ENCODE measurements around the gene FUS. TPM values are rescaled to one million over a fixed set of nuclear protein-coding genes. Genes with fewer than 3 reads are reported as not detected.
"Not testable (repeated sequence)": the region's sequence is repeated elsewhere in the genome, so short reads cannot be mapped to it uniquely, and the experiment has no call there.

Gene FUS
- polyA plus RNA-seq, 2 donors: 134 to 170 TPM

DNA sequence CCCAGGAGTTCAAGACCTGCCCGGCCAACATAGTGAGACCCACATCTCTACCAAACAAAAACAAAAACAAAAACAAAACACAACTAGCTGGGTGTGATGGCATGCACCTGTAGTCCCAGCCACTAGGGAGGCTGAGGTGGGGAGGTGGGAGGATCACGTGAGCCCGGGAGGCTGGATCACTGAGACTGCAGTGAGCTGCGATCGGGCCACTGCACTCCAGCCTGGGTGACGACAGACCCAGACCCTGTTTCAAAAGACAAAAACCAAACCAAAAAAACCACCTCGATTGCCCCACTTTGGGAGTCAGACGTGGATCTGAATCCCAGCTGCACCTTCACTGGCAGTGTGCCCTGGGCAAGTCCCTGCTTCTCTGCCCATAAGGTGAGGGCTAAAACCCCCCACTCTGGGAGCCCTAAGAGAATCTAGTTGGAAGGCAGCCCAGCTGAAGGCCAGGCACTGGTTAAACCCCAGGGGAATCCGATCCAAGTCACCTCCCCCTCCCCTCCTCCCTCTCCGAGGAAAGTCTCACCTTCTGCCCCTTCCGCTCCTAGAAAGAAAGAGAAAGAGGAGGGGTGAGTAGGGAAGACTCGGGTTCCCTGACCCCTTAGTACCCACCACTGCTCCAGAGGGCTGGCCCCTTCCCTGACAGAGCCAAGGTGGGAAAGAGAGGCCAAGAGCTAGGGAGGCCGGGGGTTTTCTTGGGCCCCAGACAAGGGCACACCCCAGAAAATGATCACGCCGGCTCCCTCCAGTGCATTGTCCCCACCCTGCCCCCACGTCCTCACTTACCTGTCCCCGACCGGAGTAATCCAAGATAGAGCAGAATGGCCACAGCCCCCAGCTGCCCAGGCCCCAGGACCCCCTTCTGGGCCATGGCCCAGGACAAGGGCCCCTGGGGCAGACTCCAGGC is 45.1 kb upstream of the FUS start:
- Histone ChIP-seq H3K36me3 (ENCODE audit: control insufficient read depth in 2 of 2, insufficient read depth in 2 of 2, low read length in 1 of 2) (peaks cover 0 to 26% of the 10 kb centered on the region in 2 donors), H3K4me3 (ENCODE audit: low read depth in 1 of 2, low read length in 2 of 2) (peak overlapping the region; percentile 74 to 84), H3K27ac (ENCODE audit: low read depth in 2 of 2, low read length in 1 of 2) (peak overlapping the region; percentile 90 to 92), H3K27me3 (ENCODE audit: control insufficient read depth in 1 of 2, insufficient read depth in 2 of 2, low read length in 2 of 2) (no peaks in the 10 kb centered on the region), H3K4me1 (ENCODE audit: control insufficient read depth in 2 of 2, insufficient read depth in 2 of 2, low read length in 1 of 2) (peaks cover 4 to 44% of the 10 kb centered on the region in 2 donors), H3K9me3 (ENCODE audit: control insufficient read depth in 2 of 2, insufficient read depth in 1 of 2, low read depth in 1 of 2, low read length in 1 of 2) (no peaks in the 10 kb centered on the region)
- WGBS, 2 donors: 23 to 26% methylated on average over 18 of the region's 18 CpGs

DNA sequence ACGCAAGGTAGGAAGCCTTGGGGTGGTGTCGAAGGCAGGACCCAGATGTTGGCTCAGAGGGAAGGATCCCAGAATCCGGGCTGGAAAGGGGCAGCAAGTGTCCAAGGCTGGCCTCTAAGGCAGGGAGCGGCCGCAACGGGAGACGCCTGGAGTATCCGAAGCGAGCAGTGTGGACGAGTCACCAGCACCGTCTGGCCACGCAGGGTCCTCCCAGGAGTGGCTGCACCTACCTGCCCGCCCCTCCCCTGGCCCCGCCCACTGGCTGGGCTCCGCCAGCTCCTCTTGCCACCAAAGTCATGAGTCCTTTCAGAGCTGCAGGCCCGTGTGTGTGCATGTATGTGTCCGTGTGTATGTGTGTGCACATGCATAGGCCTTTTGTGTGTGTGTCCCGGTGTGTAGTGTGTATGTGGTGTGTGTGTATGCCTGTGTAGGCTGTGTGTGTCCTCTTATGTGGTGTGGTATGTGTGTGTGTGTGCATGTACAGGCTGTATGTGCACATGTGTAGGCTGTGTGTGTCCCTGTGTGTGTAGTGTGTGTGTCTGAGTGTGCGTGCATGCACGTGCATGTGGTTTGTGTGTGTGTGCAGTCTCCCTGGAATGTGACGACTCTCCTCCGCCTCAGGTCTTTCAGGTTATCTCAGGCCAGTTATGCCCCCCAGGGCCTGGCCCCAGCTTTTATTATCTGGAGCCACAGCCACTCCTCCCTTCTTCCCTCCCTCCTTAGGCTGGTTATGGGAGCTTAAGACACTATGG is 44.2 kb upstream of the FUS start, which contains the start of gene PRSS8:
TSS of gene PRSS8 (minus strand) at position 193 of the 752 bp plus-strand sequence. CDS start 229 bp downstream, outside the sequence.
- H3K4me1 ChIP-seq (ENCODE audit: control insufficient read depth in 2 of 2, insufficient read depth in 2 of 2, low read length in 1 of 2): peaks cover 8 to 46% of the 10 kb centered on the region in 2 donors
- 30 to 33% methylated on average over 22 of the region's 22 CpGs for WGBS, 2 donors
- H3K9me3 ChIP-seq (ENCODE audit: control insufficient read depth in 2 of 2, insufficient read depth in 1 of 2, low read depth in 1 of 2, low read length in 1 of 2): no peaks in the 10 kb centered on the region
- H3K27ac ChIP-seq (ENCODE audit: low read depth in 2 of 2, low read length in 1 of 2): peak within 1 kb of the TSS; percentile 90 to 92
- H3K4me3 ChIP-seq (ENCODE audit: low read depth in 1 of 2, low read length in 2 of 2): peak within 1 kb of the TSS; percentile 74 to 84
- H3K27me3 ChIP-seq (ENCODE audit: control insufficient read depth in 1 of 2, insufficient read depth in 2 of 2, low read length in 2 of 2): no peaks in the 10 kb centered on the region
- peaks cover 0 to 26% of the 10 kb centered on the region in 2 donors for H3K36me3 ChIP-seq (ENCODE audit: control insufficient read depth in 2 of 2, insufficient read depth in 2 of 2, low read length in 1 of 2)

DNA sequence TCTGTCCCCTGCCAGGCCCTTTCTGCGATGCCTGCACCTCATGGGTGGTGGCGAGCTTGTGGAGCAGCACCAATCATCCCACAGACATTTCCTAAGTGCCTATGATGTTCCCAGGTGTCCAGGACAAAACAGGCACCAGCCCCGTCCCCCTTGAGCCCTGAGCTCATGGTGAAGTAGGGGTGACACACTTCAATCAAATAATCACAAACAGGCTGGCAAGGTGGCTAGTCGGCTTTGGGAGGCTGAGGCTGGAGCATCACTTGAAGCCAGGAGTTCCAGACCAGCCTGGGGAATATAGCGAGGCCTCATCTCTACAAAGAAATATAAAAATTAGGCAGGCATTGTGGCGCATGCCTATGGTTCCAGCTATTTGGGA is 43.7 kb upstream of the FUS start:
- Histone ChIP-seq H3K4me3 (ENCODE audit: low read depth in 1 of 2, low read length in 2 of 2) (no peak overlapping the region), H3K27me3 (ENCODE audit: control insufficient read depth in 1 of 2, insufficient read depth in 2 of 2, low read length in 2 of 2) (no peaks in the 10 kb centered on the region), H3K27ac (ENCODE audit: low read depth in 2 of 2, low read length in 1 of 2) (no peak overlapping the region), H3K9me3 (ENCODE audit: control insufficient read depth in 2 of 2, insufficient read depth in 1 of 2, low read depth in 1 of 2, low read length in 1 of 2) (no peaks in the 10 kb centered on the region), H3K36me3 (ENCODE audit: control insufficient read depth in 2 of 2, insufficient read depth in 2 of 2, low read length in 1 of 2) (peaks cover 0 to 22% of the 10 kb centered on the region in 2 donors), H3K4me1 (ENCODE audit: control insufficient read depth in 2 of 2, insufficient read depth in 2 of 2, low read length in 1 of 2) (peaks cover 8 to 49% of the 10 kb centered on the region in 2 donors)
- WGBS, 2 donors: 83 to 85% methylated on average over 6 of the region's 6 CpGs

DNA sequence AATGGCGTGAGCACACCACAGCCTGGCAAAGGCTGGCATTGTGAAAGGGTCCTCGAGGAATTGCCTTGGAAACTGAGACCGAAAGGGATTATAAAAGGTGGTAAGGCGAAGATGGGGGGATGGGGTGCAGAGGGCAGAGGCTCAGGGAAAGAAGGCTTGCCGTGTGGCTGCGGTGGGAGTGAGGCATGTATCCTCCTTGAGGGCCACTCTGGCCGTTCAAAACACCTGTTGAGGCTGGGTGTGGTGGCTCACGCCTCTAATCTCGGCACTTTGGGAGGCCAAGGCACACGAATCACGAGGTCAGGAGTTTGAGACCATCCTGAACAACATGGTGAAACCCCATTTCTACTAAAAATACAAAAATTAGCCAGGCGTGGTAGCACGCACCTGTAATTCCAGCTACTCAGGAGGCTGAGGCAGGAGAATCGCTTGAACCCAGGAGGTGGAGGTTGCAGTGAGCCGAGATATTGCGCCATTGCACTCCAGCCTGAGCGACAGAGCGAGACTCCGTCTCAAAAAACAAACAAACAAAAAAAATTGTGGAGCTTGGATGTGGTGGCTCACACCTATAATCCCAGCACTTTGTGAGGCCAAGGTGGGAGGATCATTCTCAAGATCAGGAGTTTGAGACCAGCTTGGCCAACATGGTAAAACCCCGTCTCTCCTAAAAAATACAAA is 43.0 kb upstream of the FUS start:
- H3K27me3 ChIP-seq (ENCODE audit: control insufficient read depth in 1 of 2, insufficient read depth in 2 of 2, low read length in 2 of 2); H3K4me3 ChIP-seq (ENCODE audit: low read depth in 1 of 2, low read length in 2 of 2); H3K9me3 ChIP-seq (ENCODE audit: control insufficient read depth in 2 of 2, insufficient read depth in 1 of 2, low read depth in 1 of 2, low read length in 1 of 2); H3K27ac ChIP-seq (ENCODE audit: low read depth in 2 of 2, low read length in 1 of 2): not testable (repeated sequence)
- 88 to 89% methylated on average over 20 of the region's 20 CpGs for WGBS, 2 donors
- Histone ChIP-seq H3K4me1 (ENCODE audit: control insufficient read depth in 2 of 2, insufficient read depth in 2 of 2, low read length in 1 of 2) (peaks cover 7 to 48% of the 10 kb centered on the region in 2 donors), H3K36me3 (ENCODE audit: control insufficient read depth in 2 of 2, insufficient read depth in 2 of 2, low read length in 1 of 2) (peaks cover 0 to 16% of the 10 kb centered on the region in 2 donors)

DNA sequence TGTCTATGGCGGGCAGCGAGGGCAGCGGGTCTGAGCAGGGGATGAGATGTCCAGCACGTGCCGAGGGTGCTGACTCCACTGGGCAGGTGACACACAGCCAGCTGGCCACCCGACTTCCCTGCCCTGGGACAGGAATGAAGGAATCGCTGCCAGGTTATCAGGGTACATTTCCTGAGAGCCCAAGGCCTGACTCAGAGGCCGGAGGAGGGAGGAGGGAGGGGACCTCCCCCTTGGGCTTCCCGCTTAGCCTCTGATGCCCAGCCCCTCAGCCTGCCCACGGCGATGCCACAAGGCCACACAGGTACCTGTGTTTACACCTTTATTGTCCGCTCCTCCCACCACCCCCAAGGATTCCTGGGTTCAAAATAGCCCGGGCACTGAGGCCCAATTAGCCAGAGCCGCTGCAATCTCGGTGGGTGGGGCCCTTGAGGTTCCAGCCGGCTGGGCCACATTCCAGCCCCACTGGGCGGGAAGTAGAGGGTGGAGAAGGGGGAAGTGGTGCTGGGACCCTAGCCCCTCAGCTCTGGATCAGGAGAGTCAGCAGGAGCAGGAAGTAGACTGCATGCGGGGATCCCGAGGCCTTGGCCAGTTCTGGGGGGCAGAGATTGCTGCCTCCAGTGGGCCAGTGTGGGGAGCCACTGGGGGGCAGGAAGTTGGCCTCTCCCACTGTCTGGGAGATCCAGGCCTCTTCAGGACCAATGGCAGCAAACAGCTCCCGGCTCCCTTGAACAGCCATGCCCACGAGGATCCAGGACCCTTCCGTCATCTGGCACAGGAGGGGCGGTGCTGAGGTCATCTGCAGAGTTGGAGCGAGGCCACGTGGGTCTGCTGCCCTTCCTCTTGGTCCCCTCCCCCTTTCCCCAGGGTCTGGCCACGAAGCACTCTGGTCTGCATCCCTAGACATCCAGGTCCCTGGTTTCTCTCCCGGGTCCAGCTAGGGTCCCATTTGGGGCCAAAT is 41.0 kb upstream of the FUS start:
- Histone ChIP-seq H3K4me1 (ENCODE audit: control insufficient read depth in 2 of 2, insufficient read depth in 2 of 2, low read length in 1 of 2) (peaks cover 4 to 38% of the 10 kb centered on the region in 2 donors), H3K27ac (ENCODE audit: low read depth in 2 of 2, low read length in 1 of 2) (peak overlapping the region; percentile 62 to 79), H3K9me3 (ENCODE audit: control insufficient read depth in 2 of 2, insufficient read depth in 1 of 2, low read depth in 1 of 2, low read length in 1 of 2) (no peaks in the 10 kb centered on the region), H3K27me3 (ENCODE audit: control insufficient read depth in 1 of 2, insufficient read depth in 2 of 2, low read length in 2 of 2) (no peaks in the 10 kb centered on the region), H3K4me3 (ENCODE audit: low read depth in 1 of 2, low read length in 2 of 2) (peak overlapping the region in 1 of 2 donors; percentile 15), H3K36me3 (ENCODE audit: control insufficient read depth in 2 of 2, insufficient read depth in 2 of 2, low read length in 1 of 2) (no peaks in the 10 kb centered on the region)
- WGBS, 2 donors: 33 to 46% methylated on average over 23 to 27 of the region's 27 CpGs

DNA sequence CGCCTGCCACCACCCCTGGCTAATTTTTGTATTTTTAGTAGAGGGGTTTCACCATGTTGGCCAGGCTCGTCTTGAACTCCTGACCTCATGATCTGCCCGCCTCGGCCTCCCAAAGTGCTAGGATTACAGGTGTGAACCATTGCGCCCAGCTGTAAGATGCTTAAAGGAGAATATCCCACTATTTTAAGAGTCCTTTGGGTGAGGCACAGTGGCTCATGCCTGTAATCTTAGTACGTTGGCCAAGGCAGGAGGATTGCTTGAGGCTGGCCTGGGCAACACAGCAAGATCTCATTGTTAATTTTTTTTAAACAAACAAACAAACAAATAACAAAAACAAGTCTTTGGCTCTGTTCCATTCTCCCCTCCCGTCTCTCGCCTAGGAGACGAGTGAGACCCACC is 38.9 kb upstream of the FUS start:
- peaks cover 4 to 31% of the 10 kb centered on the region in 2 donors for H3K4me1 ChIP-seq (ENCODE audit: control insufficient read depth in 2 of 2, insufficient read depth in 2 of 2, low read length in 1 of 2)
- 69 to 79% methylated on average over 9 of the region's 9 CpGs for WGBS, 2 donors
- H3K27me3 ChIP-seq (ENCODE audit: control insufficient read depth in 1 of 2, insufficient read depth in 2 of 2, low read length in 2 of 2); H3K9me3 ChIP-seq (ENCODE audit: control insufficient read depth in 2 of 2, insufficient read depth in 1 of 2, low read depth in 1 of 2, low read length in 1 of 2); H3K4me3 ChIP-seq (ENCODE audit: low read depth in 1 of 2, low read length in 2 of 2); H3K36me3 ChIP-seq (ENCODE audit: control insufficient read depth in 2 of 2, insufficient read depth in 2 of 2, low read length in 1 of 2): not testable (repeated sequence)
- H3K27ac ChIP-seq (ENCODE audit: low read depth in 2 of 2, low read length in 1 of 2): peak overlapping the region; percentile 96

DNA sequence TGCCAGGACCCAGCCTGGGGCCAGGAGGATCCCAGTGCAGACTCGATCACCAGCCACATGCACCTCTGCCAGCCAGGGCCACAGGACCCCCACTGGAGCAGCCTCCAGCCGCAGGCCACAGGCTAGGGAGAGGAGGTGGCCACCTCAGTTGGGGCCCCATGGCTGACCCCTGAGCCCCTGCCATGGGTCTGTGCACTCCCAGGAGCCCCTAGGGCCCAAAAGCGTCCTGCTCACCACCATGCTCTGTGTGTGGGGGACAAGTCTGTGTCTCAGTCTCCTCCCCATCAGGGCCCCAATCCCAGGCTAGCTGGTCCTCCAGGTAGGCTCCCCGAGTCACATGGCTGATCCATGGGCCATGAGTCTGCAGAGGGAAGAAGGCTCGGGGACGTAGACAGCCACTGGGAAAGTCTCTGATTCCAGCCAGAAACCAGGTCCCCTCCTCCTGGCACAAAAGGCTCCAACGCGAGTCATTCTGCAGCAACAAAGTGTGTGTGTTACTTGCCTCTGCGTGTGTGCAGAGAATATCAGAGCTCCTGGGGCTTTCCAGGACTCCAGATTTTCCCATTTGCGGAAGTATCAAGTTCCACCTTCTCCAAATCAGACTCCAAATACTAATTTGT is 38.3 kb upstream of the FUS start:
- Histone ChIP-seq H3K4me3 (ENCODE audit: low read depth in 1 of 2, low read length in 2 of 2) (peak overlapping the region; percentile 28 to 30), H3K9me3 (ENCODE audit: control insufficient read depth in 2 of 2, insufficient read depth in 1 of 2, low read depth in 1 of 2, low read length in 1 of 2) (no peaks in the 10 kb centered on the region), H3K4me1 (ENCODE audit: control insufficient read depth in 2 of 2, insufficient read depth in 2 of 2, low read length in 1 of 2) (peaks cover 4 to 31% of the 10 kb centered on the region in 2 donors), H3K36me3 (ENCODE audit: control insufficient read depth in 2 of 2, insufficient read depth in 2 of 2, low read length in 1 of 2) (no peaks in the 10 kb centered on the region), H3K27me3 (ENCODE audit: control insufficient read depth in 1 of 2, insufficient read depth in 2 of 2, low read length in 2 of 2) (no peaks in the 10 kb centered on the region), H3K27ac (ENCODE audit: low read depth in 2 of 2, low read length in 1 of 2) (peak overlapping the region; percentile 96)
- 21% methylated on average over 9 to 10 of the region's 10 CpGs for WGBS, 2 donors

DNA sequence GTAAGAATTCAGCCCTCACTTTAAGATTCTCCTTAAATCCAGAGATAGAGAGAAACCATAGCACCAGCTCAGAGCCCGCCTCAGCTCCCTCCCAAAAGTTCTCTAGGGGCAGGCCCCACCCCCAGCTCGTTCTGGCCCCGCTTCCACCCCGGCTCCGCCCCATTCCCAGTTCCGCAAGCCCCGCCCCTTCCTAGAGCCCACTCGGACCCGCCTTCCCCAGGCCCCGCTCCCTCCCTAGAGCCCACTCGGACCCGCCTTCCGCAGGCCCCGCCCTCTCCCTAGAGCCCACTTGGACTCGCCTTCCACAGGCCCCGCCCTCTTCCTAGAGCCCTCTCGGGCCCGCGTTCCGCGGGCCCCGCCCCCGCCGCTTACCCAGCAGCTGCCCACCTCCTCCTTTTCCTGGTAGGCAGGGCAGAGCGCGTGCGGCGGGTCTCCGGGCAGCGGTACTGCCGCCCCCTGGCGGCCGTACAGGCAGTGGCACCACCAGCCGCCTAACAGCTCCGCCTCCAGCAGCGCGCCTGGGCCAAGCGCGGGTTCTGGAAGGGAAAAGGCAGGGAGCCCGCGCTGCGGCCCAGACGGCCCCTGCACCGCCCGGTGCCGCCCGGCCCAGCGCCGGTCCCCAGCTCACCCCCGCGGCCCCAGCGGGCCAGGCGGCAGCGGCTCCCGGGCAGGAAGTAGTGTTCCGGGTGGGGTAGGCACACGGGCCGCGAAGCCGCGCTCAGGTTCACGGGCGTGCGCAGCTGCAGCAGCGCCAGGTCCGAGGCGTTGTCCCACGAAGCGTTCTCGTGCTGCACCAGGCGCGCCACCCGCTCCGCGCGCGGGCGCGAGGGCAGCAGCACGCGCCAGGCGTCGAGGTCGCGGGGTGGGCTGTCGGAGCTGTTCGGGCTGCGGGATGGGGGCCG is 37.6 kb upstream of the FUS start:
- Histone ChIP-seq H3K4me3 (ENCODE audit: low read depth in 1 of 2, low read length in 2 of 2) (peak overlapping the region; percentile 39 to 45), H3K4me1 (ENCODE audit: control insufficient read depth in 2 of 2, insufficient read depth in 2 of 2, low read length in 1 of 2) (peaks cover 4 to 31% of the 10 kb centered on the region in 2 donors), H3K36me3 (ENCODE audit: control insufficient read depth in 2 of 2, insufficient read depth in 2 of 2, low read length in 1 of 2) (no peaks in the 10 kb centered on the region), H3K27ac (ENCODE audit: low read depth in 2 of 2, low read length in 1 of 2) (peak overlapping the region; percentile 96), H3K27me3 (ENCODE audit: control insufficient read depth in 1 of 2, insufficient read depth in 2 of 2, low read length in 2 of 2) (no peaks in the 10 kb centered on the region), H3K9me3 (ENCODE audit: control insufficient read depth in 2 of 2, insufficient read depth in 1 of 2, low read depth in 1 of 2, low read length in 1 of 2) (no peaks in the 10 kb centered on the region)
- 3 to 4% methylated on average over 77 to 89 of the region's 89 CpGs for WGBS, 2 donors
